HEK293 (cell line): ENCODE results near the gene PTGES.

Source experiments
- CTCF ChIA-PET: fragments of 350-600 bp; formaldehyde crosslinking; extraction: SDS; loops from one replicate; lab custom pipeline; 2021; ENCODE audit warnings: antibody characterized with exemption; lab: Yijun Ruan, JAX
- POLR2A ChIA-PET: fragments of 300-600 bp; formaldehyde crosslinking; extraction: SDS; loops from one replicate; lab custom pipeline; 2020; ENCODE audit warnings: antibody characterized with exemption, inconsistent platforms; lab: Yijun Ruan, JAX
- H3K27ac ChIP-seq: fragments of 200-500 bp; sonication (Bioruptor generic); 2 replicates; pipeline ENCODE4 v1.5.1; 2014; ENCODE audit warnings: low read depth, low read length, control low read depth, inconsistent platforms; ENCODE audit errors: extremely low read depth
- H3K36me3 ChIP-seq, 2 experiments: fragments of 200-500 bp in 1 of 2; sonication (Bioruptor generic) in 1 of 2; 1 replicate in 1 of 2; 2 replicates in 1 of 2; pipeline ENCODE4 v1.5.1; 2014 to 2017; ENCODE audit warnings: inconsistent platforms in 2 of 2, low read length in 2 of 2; ENCODE audit not compliant: control insufficient read depth in 2 of 2, insufficient read depth in 1 of 2
- H3K4me1 ChIP-seq: fragments of 200-500 bp; sonication (Bioruptor generic); 2 replicates; pipeline ENCODE4 v1.5.1; 2014; ENCODE audit warnings: mild to moderate bottlenecking, low read length, inconsistent platforms; ENCODE audit not compliant: control insufficient read depth, insufficient read depth
- H3K4me3 ChIP-seq: 2 replicates; pipeline ENCODE4 v1.5.1; 2011; ENCODE audit warnings: low read depth, mild to moderate bottlenecking, control low read depth, low read length, moderate library complexity
- H3K9me3 ChIP-seq: fragments of 200-500 bp; sonication (Bioruptor generic); 2 replicates; pipeline ENCODE4 v1.5.1; 2014; ENCODE audit warnings: low read depth, low read length, inconsistent platforms; ENCODE audit not compliant: control insufficient read depth, insufficient read depth
- BCL11B ChIP-seq: fragments of 450-650 bp; formaldehyde crosslinking; IDR thresholded peaks from 2 replicates; pipeline ENCODE4 v1.5.1; 2016; ENCODE audit warnings: low read depth, missing biosample characterization, missing genetic modification characterization
- GLIS1 ChIP-seq: fragments of 450-650 bp; formaldehyde crosslinking; IDR thresholded peaks from 2 replicates; pipeline ENCODE4 v1.5.1; 2016; ENCODE audit warnings: missing biosample characterization, missing genetic modification characterization
- MEIS1 ChIP-seq: sonication (generic); formaldehyde crosslinking; IDR thresholded peaks from 2 replicates; pipeline ENCODE4 v1.8.1; 2022; ENCODE audit warnings: missing genetic modification reagents, mild to moderate bottlenecking, borderline replicate concordance
- PRDM6 ChIP-seq: fragments of 450-650 bp; formaldehyde crosslinking; IDR thresholded peaks from 2 replicates; pipeline ENCODE4 v1.5.1; 2017; ENCODE audit warnings: missing biosample characterization, missing genetic modification characterization
- ZBTB26 ChIP-seq: fragments of 450-650 bp; formaldehyde crosslinking; optimal IDR thresholded peaks from 2 replicates; pipeline ENCODE3; 2016; ENCODE audit warnings: missing biosample characterization, mild to moderate bottlenecking, missing genetic modification characterization
- ZEB2 ChIP-seq: fragments of 450-650 bp; formaldehyde crosslinking; IDR thresholded peaks from 2 replicates; pipeline ENCODE4 v1.5.1; 2016; ENCODE audit warnings: missing biosample characterization, missing genetic modification characterization
- ZFHX2 ChIP-seq: fragments of 450-650 bp; formaldehyde crosslinking; conservative IDR thresholded peaks from 2 replicates; pipeline ENCODE4 v1.5.1; 2016; ENCODE audit warnings: missing biosample characterization, missing genetic modification characterization
- ZNF132 ChIP-seq: fragments of 450-650 bp; formaldehyde crosslinking; IDR thresholded peaks from 2 replicates; pipeline ENCODE4 v1.5.1; 2017; ENCODE audit warnings: missing biosample characterization, missing genetic modification characterization, borderline replicate concordance
- ZNF148 ChIP-seq: fragments of 450-650 bp; formaldehyde crosslinking; IDR thresholded peaks from 2 replicates; pipeline ENCODE4 v1.5.0; 2017; ENCODE audit warnings: missing biosample characterization, missing genetic modification characterization, borderline replicate concordance
- ZNF157 ChIP-seq: fragments of 450-650 bp; formaldehyde crosslinking; IDR thresholded peaks from 2 replicates; pipeline ENCODE4 v1.5.1; 2016; ENCODE audit warnings: missing biosample characterization, missing genetic modification characterization
- ZNF23 ChIP-seq: fragments of 450-650 bp; formaldehyde crosslinking; IDR thresholded peaks from 2 replicates; pipeline ENCODE4 v1.5.1; 2016; ENCODE audit warnings: missing biosample characterization, missing genetic modification characterization, borderline replicate concordance
- ZNF266 ChIP-seq: fragments of 450-650 bp; formaldehyde crosslinking; IDR thresholded peaks from 2 replicates; pipeline ENCODE4 v1.5.1; 2016; ENCODE audit warnings: missing biosample characterization, missing genetic modification characterization, low read depth
- ZNF426 ChIP-seq: fragments of 450-650 bp; formaldehyde crosslinking; IDR thresholded peaks from 2 replicates; pipeline ENCODE4 v1.5.1; 2017; ENCODE audit warnings: missing biosample characterization, missing genetic modification characterization, mild to moderate bottlenecking, inconsistent platforms, moderate library complexity
- ZNF473 ChIP-seq: fragments of 450-650 bp; formaldehyde crosslinking; IDR thresholded peaks from 2 replicates; pipeline ENCODE4 v1.5.1; 2017; ENCODE audit warnings: missing biosample characterization, missing genetic modification characterization
- ZNF48 ChIP-seq: fragments of 450-650 bp; formaldehyde crosslinking; IDR thresholded peaks from 2 replicates; pipeline ENCODE4 v1.5.1; 2016; ENCODE audit warnings: missing biosample characterization, missing genetic modification characterization
- ZNF560 ChIP-seq: fragments of 450-650 bp; formaldehyde crosslinking; IDR thresholded peaks from 2 replicates; pipeline ENCODE4 v1.5.1; 2017; ENCODE audit warnings: missing biosample characterization, missing genetic modification characterization, borderline replicate concordance
- ZNF707 ChIP-seq: fragments of 450-650 bp; formaldehyde crosslinking; IDR thresholded peaks from 2 replicates; pipeline ENCODE4 v1.5.1; 2016; ENCODE audit warnings: missing biosample characterization, missing genetic modification characterization
- TF ChIP-seq, protein P1 (sequence below): fragments of 450-650 bp; formaldehyde crosslinking; IDR thresholded peaks from 2 replicates; pipeline ENCODE4 v1.5.1; 2016; ENCODE audit warnings: missing biosample characterization, missing genetic modification characterization
- TF ChIP-seq, protein P2 (sequence below): fragments of 450-650 bp; formaldehyde crosslinking; IDR thresholded peaks from 2 replicates; pipeline ENCODE4 v1.5.1; 2016; ENCODE audit warnings: missing biosample characterization, missing genetic modification characterization, borderline replicate concordance

Gene PTGES

GRCh38 chr9:129781981-129782380 lies 29.1 kb upstream of the PTGES start (continued):
- TF ChIP-seq MEIS1 (CRISPR knock-in tag) (no peak), ZNF48 (tag by site-specific recombination) (no peak), BCL11B (tag by site-specific recombination) (no peak), GLIS1 (tag by site-specific recombination) (no peak), ZNF157 (tag by site-specific recombination) (no peak)

DNA sequence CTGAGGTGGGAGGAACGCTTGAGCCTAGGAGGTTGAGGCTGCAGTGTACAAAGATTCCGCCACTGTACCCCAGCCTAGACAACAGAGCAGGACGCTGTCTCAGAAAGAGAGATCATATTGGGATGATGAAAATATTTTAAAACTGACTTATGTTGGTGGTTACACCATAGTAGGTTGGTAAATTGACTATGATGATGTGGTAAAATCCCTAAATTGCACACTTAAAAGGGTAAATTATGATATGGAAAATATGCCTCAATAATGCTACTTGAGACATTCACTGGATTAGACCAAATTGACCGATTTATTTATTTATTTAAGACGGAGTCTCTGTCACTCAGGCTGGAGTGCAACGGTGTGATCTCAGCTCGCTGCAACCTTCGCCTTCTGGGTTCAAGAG lies 28.3 kb upstream of the PTGES start:
- ChIA-PET CTCF (interaction anchor here (0.8 to 12.1 kb wide), 8 partner anchors 13 to 156 kb away, joined by 3 to 253 read pairs (median 7); no protein-coding TSS in a partner anchor), POLR2A (interaction anchor here (0.6 to 0.7 kb wide), 2 partner anchors 34 to 142 kb away, joined by 3 read pairs; no protein-coding TSS in a partner anchor)
- Histone ChIP-seq H3K9me3 (no peaks in the 10 kb centered on the region), H3K36me3 (no peaks in the 10 kb centered on the region), H3K4me3 (no peak overlapping the region), H3K4me1 (no peaks in the 10 kb centered on the region)
- TF ChIP-seq ZNF148 (tag by site-specific recombination) (no peak), ZFHX2 (tag by site-specific recombination) (no peak), ZBTB26 (no peak), PRDM6 (tag by site-specific recombination) (no peak), ZNF560 (tag by site-specific recombination) (no peak), ZNF707 (tag by site-specific recombination) (no peak), ZNF132 (tag by site-specific recombination) (no peak)
- TF ChIP-seq, all 188 proteins: peak for 0
- no peak overlapping the region for H3K27ac ChIP-seq

DNA sequence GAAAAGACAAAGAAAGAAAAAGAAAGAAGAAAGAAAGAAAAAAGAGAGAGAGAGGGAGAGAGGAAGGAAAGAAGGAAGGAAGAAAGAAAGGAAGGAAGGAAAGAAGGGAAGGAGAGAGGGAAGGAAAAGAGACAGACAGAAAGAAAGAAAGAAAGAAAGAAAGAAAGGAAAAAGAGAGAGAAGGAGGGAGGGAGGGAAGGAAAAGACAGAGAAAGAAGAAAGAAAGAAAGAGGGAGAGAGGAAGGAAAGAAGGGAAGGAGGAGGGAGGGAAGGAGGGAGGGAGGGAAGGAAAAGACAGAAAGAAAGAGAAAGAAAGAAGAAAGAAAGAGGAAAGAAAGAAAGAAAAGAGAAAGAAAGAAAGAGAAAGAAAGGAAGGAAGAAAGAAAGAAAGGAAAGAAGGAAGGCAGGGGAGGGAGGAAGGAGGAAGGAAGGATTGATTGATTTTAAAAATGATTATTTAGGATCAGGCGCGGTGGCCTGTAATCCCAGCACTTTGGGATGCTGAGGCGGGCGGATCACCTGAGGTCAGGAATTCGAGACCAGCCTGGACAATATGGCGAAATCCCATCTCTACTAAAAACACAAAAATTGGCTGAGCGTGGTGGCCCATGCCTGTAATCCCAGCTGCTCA lies 26.8 kb upstream of the PTGES start:
- ChIA-PET CTCF (interaction anchor here (1.5 to 8.8 kb wide), 3 partner anchors 41 to 155 kb away, joined by 5 to 220 read pairs (median 57); no protein-coding TSS in a partner anchor), POLR2A (interaction anchor here (0.6 kb wide), 1 partner anchor 11 kb away, joined by 7 read pairs; no protein-coding TSS in a partner anchor)
- H3K4me1 ChIP-seq: no peaks in the 10 kb centered on the region
- TF ChIP-seq, protein P1, sequence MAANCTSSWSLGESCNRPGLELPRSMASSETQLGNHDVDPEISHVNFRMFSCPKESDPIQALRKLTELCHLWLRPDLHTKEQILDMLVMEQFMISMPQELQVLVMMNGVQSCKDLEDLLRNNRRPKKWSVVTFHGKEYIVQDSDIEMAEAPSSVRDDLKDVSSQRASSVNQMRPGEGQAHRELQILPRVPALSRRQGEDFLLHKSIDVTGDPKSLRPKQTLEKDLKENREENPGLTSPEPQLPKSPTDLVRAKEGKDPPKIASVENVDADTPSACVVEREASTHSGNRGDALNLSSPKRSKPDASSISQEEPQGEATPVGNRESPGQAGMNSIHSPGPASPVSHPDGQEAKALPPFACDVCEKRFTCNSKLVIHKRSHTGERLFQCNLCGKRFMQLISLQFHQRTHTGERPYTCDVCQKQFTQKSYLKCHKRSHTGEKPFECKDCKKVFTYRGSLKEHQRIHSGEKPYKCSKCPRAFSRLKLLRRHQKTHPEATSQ (tag by site-specific recombination): no peak
- TF ChIP-seq ZEB2 (tag by site-specific recombination) (no peak), ZNF23 (no peak), ZNF426 (tag by site-specific recombination) (no peak), ZNF473 (no peak), ZNF266 (tag by site-specific recombination) (peak; percentile 14; the same call in 1 of the 2 replicates)
- TF ChIP-seq, protein P2, sequence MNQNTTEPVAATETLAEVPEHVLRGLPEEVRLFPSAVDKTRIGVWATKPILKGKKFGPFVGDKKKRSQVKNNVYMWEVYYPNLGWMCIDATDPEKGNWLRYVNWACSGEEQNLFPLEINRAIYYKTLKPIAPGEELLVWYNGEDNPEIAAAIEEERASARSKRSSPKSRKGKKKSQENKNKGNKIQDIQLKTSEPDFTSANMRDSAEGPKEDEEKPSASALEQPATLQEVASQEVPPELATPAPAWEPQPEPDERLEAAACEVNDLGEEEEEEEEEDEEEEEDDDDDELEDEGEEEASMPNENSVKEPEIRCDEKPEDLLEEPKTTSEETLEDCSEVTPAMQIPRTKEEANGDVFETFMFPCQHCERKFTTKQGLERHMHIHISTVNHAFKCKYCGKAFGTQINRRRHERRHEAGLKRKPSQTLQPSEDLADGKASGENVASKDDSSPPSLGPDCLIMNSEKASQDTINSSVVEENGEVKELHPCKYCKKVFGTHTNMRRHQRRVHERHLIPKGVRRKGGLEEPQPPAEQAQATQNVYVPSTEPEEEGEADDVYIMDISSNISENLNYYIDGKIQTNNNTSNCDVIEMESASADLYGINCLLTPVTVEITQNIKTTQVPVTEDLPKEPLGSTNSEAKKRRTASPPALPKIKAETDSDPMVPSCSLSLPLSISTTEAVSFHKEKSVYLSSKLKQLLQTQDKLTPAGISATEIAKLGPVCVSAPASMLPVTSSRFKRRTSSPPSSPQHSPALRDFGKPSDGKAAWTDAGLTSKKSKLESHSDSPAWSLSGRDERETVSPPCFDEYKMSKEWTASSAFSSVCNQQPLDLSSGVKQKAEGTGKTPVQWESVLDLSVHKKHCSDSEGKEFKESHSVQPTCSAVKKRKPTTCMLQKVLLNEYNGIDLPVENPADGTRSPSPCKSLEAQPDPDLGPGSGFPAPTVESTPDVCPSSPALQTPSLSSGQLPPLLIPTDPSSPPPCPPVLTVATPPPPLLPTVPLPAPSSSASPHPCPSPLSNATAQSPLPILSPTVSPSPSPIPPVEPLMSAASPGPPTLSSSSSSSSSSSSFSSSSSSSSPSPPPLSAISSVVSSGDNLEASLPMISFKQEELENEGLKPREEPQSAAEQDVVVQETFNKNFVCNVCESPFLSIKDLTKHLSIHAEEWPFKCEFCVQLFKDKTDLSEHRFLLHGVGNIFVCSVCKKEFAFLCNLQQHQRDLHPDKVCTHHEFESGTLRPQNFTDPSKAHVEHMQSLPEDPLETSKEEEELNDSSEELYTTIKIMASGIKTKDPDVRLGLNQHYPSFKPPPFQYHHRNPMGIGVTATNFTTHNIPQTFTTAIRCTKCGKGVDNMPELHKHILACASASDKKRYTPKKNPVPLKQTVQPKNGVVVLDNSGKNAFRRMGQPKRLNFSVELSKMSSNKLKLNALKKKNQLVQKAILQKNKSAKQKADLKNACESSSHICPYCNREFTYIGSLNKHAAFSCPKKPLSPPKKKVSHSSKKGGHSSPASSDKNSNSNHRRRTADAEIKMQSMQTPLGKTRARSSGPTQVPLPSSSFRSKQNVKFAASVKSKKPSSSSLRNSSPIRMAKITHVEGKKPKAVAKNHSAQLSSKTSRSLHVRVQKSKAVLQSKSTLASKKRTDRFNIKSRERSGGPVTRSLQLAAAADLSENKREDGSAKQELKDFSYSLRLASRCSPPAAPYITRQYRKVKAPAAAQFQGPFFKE (tag by site-specific recombination): no peak

More for the DNA sequence above, 26.8 kb upstream of the PTGES start:
- Histone ChIP-seq H3K36me3 (no peaks in the 10 kb centered on the region), H3K4me3 (no peak overlapping the region), H3K27ac (no peak overlapping the region), H3K9me3 (no peaks in the 10 kb centered on the region)
